GM18873 (cell line): ENCODE data around the gene LGALS9.

Experiments
- ATAC-seq: cut with Tn5 transposase; IDR thresholded peaks from one replicate; pipeline ENCODE4 v1.9.1; 2021; ENCODE audit warnings: mild to moderate bottlenecking, moderate library complexity, moderate number of reproducible peaks; ENCODE audit not compliant: unreplicated experiment, low FRiP score

The LGALS9 gene

GRCh38 chr17:27630607-27631410 is at the start of gene LGALS9:
Gene LGALS9 (plus strand): TSS chr17:27631188. CDS start chr17:27631266, 78 bp downstream.
- no peak for ATAC-seq

DNA sequence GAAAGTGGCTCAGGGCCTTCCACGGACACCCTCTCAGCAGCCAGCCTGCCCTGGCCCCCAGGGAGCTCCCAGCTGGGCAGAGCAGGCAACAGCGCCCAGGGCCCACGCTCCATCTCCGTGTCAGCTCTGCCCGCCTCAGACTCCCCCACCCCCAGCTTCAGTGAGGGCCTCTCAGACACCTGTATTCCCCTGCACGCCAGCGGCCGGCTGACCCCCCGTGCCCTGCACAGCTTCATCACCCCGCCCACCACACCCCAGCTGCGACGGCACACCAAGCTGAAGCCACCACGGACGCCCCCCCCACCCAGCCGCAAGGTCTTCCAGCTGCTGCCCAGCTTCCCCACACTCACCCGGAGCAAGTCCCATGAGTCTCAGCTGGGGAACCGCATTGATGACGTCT is 48.3 kb upstream of the LGALS9 start:
- no peak for ATAC-seq

DNA sequence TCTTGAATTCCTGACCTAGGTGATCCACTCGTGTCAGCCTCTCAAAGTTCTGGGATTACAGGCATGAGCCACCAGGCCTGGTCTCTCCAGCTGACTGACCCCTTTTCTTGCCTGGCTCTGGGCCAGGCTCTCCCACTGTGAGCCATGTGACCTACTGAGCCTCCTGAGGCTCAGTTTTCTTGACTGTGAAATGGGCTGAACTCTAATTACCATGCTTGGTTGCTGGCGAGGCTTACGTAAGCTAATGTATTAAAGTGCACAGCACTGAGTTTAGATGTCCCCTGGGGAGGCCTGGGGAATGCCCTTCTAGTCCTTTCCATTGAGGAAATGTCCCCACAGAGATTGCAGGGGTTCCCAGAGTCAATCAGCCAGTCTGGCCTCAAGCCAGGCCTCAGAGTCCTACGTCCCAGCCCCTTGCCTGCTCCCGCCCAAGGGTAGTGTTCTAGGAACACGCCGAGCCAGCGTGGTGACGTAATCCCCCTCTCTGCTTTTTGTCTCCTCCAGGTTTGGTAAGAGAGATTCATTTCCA is 45.8 kb upstream of the LGALS9 start:
- no peak for ATAC-seq

- ATAC-seq, result no peak
Measured at GRCh38 chr17:27585792-27586191, 45.2 kb upstream of the LGALS9 start.

GRCh38 chr17:27586203-27586721 is 44.7 kb upstream of the LGALS9 start:
- ATAC-seq, result no peak

DNA sequence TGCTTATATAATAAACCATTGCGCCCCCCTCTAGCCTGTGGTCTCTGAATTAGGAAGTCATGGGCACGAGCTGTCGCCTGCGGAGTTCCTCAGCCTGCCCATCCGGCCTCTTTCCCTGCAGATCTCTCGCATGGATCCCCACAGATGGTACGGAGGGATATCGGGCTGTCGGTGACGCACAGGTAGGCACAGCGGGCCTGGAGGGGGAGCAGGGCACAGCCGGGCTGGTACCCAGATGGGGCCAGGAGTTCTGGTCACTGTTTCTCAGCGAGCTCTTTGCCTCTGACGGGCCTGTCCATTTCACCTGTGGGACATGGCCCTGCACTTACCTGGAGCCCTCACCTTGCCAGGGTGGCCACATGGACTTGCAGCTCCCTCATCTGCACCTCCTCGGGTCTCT is 42.6 kb upstream of the LGALS9 start:
- ATAC-seq, result no peak

DNA sequence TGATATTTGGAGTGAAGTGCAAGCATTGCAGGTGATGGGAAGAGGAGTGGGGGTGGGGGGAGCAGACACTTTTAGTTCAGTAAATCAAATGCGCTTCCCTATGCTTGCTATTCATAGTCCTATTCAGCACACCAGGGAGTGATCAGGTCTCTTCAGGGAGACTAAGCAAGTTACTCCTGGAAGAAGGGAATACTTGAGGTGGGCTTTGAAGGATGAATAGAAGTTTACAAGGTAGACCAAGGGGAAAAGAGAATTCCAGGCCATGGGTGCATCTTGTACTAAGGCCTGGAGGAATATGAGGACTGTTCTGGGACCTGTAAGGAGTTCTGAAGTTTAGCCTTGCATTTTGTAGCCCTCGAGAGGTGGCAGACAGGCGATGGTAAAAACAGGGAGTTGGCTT is 40.1 kb upstream of the LGALS9 start:
- ATAC-seq, result no peak

DNA sequence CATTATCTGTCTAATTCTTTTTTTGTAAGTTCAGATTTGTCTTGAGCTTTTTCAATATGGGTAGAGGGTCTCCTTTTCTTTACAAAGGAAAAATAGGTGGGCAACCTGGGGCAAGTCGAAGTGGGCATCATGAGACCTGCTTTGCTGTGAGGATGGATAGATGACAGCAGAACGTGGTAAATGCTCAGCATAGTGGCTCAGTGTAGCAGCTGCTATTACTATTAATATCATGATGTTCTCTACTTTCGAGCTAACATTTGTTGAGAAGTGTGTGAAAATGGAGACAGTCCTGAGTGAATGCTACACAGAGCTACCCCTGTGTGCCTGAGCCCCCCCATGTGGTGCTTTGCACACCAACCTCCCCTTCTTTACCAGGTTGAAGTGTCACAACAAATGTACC is 39.0 kb upstream of the LGALS9 start:
- no peak for ATAC-seq

- no peak for ATAC-seq
Measured at GRCh38 chr17:27593232-27593856, 37.6 kb upstream of the LGALS9 start.

GRCh38 chr17:27593857-27594255 is 37.1 kb upstream of the LGALS9 start:
- ATAC-seq, result no peak

- no peak for ATAC-seq
Measured at GRCh38 chr17:27595208-27595607, 35.8 kb upstream of the LGALS9 start.

DNA sequence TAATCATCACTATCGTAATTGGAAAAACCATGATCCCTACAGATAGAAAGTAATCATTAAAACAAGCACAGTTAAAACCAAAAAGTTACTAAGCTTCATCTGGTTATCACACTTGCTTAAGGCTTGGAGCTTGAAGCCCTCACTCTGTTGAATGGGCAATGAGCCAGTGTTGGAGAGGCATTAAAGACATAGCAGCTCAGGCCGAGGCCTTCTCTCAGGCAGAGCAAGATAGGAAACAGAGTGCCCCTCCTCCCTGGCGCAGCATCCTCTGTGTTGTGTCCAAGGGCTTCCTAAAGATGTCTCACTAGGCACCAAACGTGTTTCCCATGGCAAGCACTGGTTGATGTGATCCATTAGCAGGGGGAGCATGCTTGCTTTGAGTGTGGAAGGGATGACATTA is 34.9 kb upstream of the LGALS9 start:
- no peak for ATAC-seq

DNA sequence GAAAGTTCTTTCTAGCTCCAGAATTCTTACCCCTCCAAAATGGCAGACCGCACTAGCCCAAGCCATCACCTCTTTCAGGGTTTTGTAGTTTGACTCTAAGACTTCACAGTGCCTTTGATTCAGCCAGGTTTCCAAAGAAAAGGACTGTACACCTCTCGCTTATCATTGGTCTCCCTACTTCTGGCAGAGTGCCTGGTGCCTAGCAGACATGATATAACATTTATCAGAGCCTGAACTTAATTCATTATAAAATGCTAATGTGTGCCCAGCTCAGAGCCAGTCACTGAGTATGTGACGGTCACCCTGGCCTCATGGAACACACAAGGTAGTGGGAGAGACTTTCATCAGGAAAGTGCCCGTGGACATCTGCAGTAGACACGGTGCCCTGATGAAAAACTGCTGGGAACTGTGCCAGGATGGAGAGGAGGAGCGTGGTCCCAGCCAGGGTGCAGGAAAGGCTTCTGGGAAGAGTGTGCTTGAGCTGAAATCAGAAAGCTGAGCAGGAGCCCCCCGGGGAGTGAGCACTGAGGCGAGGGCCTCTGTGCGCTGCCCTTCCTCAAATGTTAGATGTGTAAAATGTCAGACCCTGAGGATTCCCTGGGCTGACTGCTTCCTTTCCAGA is 34.3 kb upstream of the LGALS9 start:
- ATAC-seq, result no peak

- no peak for ATAC-seq
Measured at GRCh38 chr17:27597188-27597580, 33.8 kb upstream of the LGALS9 start.

DNA sequence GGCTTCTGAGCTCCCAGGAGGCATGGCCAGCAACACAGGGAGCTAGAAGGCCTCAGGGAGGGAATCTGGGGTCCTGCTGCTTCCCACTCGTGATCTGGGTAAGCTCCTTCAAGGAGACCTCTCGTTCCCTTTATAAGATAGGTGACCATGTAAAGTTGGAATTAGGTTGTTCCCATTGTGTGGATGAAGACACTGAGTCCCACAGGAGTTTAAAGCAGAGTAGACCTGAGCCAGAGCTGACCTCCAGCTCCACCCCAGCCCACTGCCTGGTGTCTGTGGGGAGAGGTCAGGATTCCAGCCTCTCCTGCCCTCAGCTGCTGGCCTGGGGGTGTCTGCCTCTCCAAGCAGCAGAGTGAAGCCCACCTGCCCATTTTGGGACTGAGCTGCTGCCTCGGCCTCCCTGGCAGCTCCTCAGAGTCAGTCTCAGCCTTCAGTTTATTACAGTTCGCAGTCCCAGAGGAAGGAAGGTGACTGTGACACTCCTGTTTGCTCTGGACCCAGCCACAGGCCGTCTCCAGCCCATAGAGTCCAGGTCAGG is 33.1 kb upstream of the LGALS9 start:
- no peak for ATAC-seq

DNA sequence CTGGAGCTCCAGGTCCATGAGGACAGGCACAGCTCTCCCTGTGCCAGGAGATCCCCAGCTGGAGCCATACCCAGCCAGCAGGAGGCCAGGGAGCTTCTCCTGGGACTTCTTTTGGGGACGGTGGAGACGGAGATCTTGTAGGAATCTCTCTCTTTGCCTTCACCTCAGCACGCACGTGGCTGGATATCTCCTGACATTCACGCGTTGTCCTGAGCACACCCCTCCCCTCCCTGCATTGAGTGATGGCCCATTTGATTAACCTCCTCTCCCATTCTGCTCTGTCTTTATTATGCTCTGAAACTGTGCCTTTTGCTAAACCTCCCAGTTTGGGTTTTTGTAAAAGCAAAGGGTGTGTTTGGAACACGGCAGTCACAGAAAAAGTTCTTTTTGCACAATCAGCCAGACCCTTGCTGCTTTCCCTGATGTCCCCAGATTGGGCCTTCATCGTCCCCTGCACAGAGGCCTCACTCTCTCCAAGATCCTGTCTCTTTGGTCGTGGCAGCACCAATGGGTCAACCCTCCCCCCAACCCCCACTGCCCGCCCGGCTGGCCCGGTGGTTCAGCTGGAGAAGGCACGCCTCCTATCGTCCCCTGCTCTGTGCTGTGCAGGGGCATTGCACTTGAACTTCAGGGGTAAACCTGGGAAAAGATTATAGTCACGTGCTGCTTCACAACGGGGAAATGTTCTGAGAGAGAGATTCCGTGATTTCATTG is 32.5 kb upstream of the LGALS9 start:
- no peak for ATAC-seq

DNA sequence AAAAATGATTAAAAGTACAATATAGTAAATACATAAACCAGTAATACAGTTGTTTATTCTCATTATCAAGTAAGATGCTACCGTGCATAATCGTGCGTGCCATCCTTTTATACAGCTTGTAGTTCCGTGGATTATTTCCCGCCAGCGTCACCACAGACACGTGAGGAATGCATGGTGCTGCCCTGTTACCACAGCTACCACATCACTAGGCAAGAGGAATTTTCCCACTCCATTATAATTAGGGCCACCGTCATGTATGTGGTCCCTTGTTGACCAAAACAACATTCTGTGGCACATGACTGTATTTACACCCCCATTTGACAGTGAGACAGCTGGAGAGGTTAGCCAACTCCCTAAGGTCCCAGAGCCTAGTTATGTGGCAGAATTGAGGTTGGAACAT is 30.5 kb upstream of the LGALS9 start:
- ATAC-seq, result no peak

DNA sequence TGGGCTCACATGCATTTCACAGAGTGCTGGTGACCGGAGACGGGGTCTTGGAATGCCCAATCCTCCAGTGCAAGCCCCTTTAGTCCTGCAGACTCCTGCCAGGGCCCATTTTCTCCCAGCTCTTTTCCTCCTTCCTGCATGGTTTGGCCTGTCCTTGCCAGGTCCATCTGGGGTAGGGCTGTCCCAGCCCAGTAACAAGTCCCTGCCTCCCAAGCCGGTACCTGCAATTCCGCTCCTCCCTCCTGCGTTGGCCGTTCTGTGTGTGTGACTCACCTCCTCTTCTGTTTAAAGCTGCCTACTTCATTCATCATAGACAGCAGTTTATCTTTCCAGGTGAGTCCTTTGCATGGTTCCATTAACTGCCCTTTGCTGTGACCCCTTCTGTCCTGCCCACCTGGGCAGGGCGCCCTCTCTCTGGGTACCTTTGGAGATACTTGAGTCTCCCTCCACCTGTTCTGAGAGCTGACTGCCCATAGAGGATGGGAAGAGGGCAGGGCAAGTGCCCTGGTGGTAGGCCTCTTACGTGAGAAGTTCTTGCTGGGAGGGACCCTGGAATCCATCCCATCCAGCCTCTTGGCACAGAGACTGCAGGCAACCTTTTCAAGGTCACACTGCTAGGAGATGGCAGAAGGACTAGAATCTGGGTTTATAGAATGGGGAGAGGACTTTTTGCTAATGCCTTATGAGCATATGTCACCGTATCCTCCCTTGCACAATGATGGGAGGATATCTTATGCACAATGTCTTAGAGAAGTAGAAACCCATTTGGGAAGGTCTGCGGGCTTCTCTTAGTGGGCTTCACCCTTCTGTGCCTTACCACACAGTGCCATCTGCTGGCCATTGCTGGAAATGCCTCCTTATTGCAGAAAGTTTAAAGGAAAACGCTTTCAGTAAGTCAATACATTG is 29.7 kb upstream of the LGALS9 start:
- ATAC-seq, result no peak

DNA sequence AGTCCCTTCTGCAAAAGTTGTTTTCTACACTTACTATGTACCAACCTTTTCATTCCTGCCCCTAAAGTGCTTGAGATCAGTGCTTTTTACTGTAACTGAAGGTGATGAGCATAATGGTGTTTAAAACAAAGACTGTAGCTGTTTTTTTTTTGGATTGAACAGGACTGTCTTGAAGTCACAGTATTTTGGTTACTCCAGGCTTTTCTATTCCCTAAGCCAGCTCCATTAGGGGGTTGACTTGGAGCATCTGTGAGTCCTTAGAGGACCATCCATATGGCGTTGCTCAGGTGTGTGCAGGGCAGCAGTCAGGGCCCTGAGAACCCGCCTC is 29.0 kb upstream of the LGALS9 start:
- no peak for ATAC-seq
